Thyroid gland (tissue), 4 donors: Measurements from ENCODE around the gene ZNF18. TPM values are rescaled to one million over a fixed set of nuclear protein-coding genes. Genes with fewer than 3 reads are reported as not detected.
A peak's percentile ranks its signal among the peaks of the same experiment; 100 is the strongest.

Experiments
- DNase-seq, 2 donors: peaks; one replicate each; pipeline ENCODE4 v3.0.0-alpha.2; 2019
- H3K27ac ChIP-seq, 3 donors: fragments of 200-600 bp; sonication (generic); 1 replicate in 2 of 3; 2 replicates in 1 of 3; pipeline ENCODE4 v1.5.1; 2016 to 2019; ENCODE audit warnings: mild to moderate bottlenecking in 1 of 3, moderate library complexity in 1 of 3
- H3K27me3 ChIP-seq: fragments of 200-600 bp; sonication (generic); one replicate; pipeline ENCODE4 v1.5.1; 2019
- H3K36me3 ChIP-seq, 2 donors: fragments of 200-600 bp; sonication (generic); one replicate each; pipeline ENCODE4 v1.5.1; 2016 to 2019
- H3K4me1 ChIP-seq, 2 donors: fragments of 200-600 bp; sonication (generic); one replicate each; pipeline ENCODE4 v1.5.1; 2017 to 2019
- H3K4me3 ChIP-seq, 3 donors: fragments of 200-600 bp; sonication (generic); replicated peaks in 1 of 3; 1 replicate in 2 of 3; 2 replicates in 1 of 3; pipeline ENCODE4 v1.5.1; 2016; ENCODE audit warnings: mild to moderate bottlenecking in 1 of 3
- H3K9me3 ChIP-seq: fragments of 200-600 bp; sonication (generic); one replicate; pipeline ENCODE4 v1.5.1; 2017
- CTCF ChIP-seq, 6 experiments: fragments of 200-600 bp in 3 of 6; fragments of 450-650 bp in 3 of 6; sonication (generic) in 3 of 6; IDR thresholded peaks; one replicate each; pipeline ENCODE4 v1.5.1; 2016 to 2019; ENCODE audit warnings: antibody characterized with exemption in 6 of 6, mild to moderate bottlenecking in 2 of 6, inconsistent platforms in 1 of 6, moderate library complexity in 1 of 6
- POLR2A ChIP-seq, 2 donors: fragments of 450-650 bp; IDR thresholded peaks; one replicate each; pipeline ENCODE4 v1.6.1; 2017; ENCODE audit warnings: antibody characterized with exemption in 2 of 2, mild to moderate bottlenecking in 2 of 2, moderate library complexity in 1 of 2
- WGBS, 2 donors: methylation state at CpG; one replicate each; pipeline ENCODE4 v1.1.5; 2017; 5-methylcytosine and 5-hydroxymethylcytosine counted together
- intact Hi-C: fragments of 100-400 bp; cut with DNase I; formaldehyde crosslinking; loops from one replicate; pipeline ENCODE4 v1.15.1; 2023
- small RNA-seq: library from RNA; depleted of rRNA; stranded (forward); fragments of <200 nt; gene quantifications from one replicate; pipeline ENCODE3, GENCODE V24; 2016
- total RNA-seq, 4 donors: library from RNA; depleted of rRNA; stranded (reverse); fragments of >200 nt; gene quantifications; one replicate each; pipeline ENCODE4 v1.2.3, GENCODE V29; 2016

The ZNF18 gene
- total RNA-seq, 4 donors from 2014 or later: 6.5 to 14.6 (median 8.6) TPM

- H3K4me3 ChIP-seq: no peak overlapping the region
- WGBS, 2 donors: 71 to 76% methylated on average over 2 of the region's 2 CpGs
- DNase-seq: no peak
- no peaks in the 10 kb centered on the region for H3K4me1 ChIP-seq
- H3K27me3 ChIP-seq: no peaks in the 10 kb centered on the region
- no peaks in the 10 kb centered on the region for H3K9me3 ChIP-seq
- no peak for TF ChIP-seq CTCF (IDR thresholded peaks at IDR 0.05)
- no peak for TF ChIP-seq POLR2A (IDR thresholded peaks at IDR 0.05)
- intact Hi-C loops: no loop called here
- no peaks in the 10 kb centered on the region for H3K36me3 ChIP-seq
- no peak overlapping the region for H3K27ac ChIP-seq
Measured at GRCh38 chr17:11940904-11941303, 56.4 kb downstream of the ZNF18 start.

GRCh38 chr17:11935734-11936406 is 61.4 kb downstream of the ZNF18 start:
- no peaks in the 10 kb centered on the region for H3K27me3 ChIP-seq
- H3K9me3 ChIP-seq: no peaks in the 10 kb centered on the region
- H3K4me3 ChIP-seq: no peak overlapping the region
- H3K4me1 ChIP-seq: no peaks in the 10 kb centered on the region
- WGBS, 2 donors: 35 to 47% methylated on average over 14 of the region's 14 CpGs
- no peak overlapping the region for H3K27ac ChIP-seq
- no peaks in the 10 kb centered on the region for H3K36me3 ChIP-seq
- DNase-seq: peak; percentile 20 to 55
- TF ChIP-seq CTCF (IDR thresholded peaks at IDR 0.05) (peak; percentile 31 to 86 (median 62)), POLR2A (IDR thresholded peaks at IDR 0.05) (no peak)
- intact Hi-C loops: no loop called here

GRCh38 chr17:11932337-11932898 is 64.9 kb downstream of the ZNF18 start:
- no peaks in the 10 kb centered on the region for H3K27me3 ChIP-seq
- DNase-seq: no peak
- no peak overlapping the region for H3K27ac ChIP-seq
- no peak overlapping the region for H3K4me3 ChIP-seq
- no peaks in the 10 kb centered on the region for H3K4me1 ChIP-seq
- no peaks in the 10 kb centered on the region for H3K36me3 ChIP-seq
- intact Hi-C loops: no loop called here
- WGBS, 2 donors: 91% methylated on average over 9 to 10 of the region's 10 CpGs
- TF ChIP-seq POLR2A (IDR thresholded peaks at IDR 0.05): no peak
- H3K9me3 ChIP-seq: no peaks in the 10 kb centered on the region

- Histone ChIP-seq H3K27me3 (no peaks in the 10 kb centered on the region), H3K4me1 (no peaks in the 10 kb centered on the region), H3K36me3 (no peaks in the 10 kb centered on the region), H3K4me3 (no peak overlapping the region), H3K9me3 (no peaks in the 10 kb centered on the region), H3K27ac (no peak overlapping the region)
- 35 to 38% methylated on average over 4 of the region's 4 CpGs for WGBS, 2 donors
- TF ChIP-seq POLR2A (IDR thresholded peaks at IDR 0.05) (no peak), CTCF (IDR thresholded peaks at IDR 0.05) (no peak)
- no peak for DNase-seq
- intact Hi-C loops: no loop called here
Measured at GRCh38 chr17:11928436-11928835, 68.8 kb downstream of the ZNF18 start.

Small RNA genes lying within 50 kb of the gene (small RNA-seq; reads per million reads assigned to genes)
- gene RNU11-2P: not detected

Other genes starting within 250 kb of the ZNF18 start
- 10 to 100 TPM; 41.6 to 53.2 (median 47.8) TPM for gene MAP2K4, start 23.4 kb upstream of the ZNF18 start, total RNA-seq